ENCODE data around the gene OR1I1. TPM values are rescaled to one million over a fixed set of nuclear protein-coding genes. Genes with fewer than 3 reads are reported as not detected.
A peak's percentile ranks its signal among the peaks of the same experiment; 100 is the strongest.

The OR1I1 gene
- total RNA-seq, 2 experiments from 2014 or later: not detected

- intact Hi-C loops (cut with micrococcal nuclease): loop anchor here (2.0 to 10.0 kb wide), 4 partner anchors 211 to 1073 kb away; partner anchors contain the start of genes AKAP8, AP1M1 and BRD4
- H3K9me3 Mint-ChIP-seq: no peaks in the 10 kb centered on the region
- no peak for DNase-seq
- H3K36me3 Mint-ChIP-seq (ENCODE audit: low read depth): peaks cover 21% of the 10 kb centered on the region
- peaks cover 17% of the 10 kb centered on the region for H3K4me1 Mint-ChIP-seq (ENCODE audit: low read depth)
- CTCF ChIA-PET: interaction anchor here (0.6 to 1.3 kb wide), 4 partner anchors 23 to 32 kb away, joined by 3 to 5 read pairs (median 3); no protein-coding TSS in a partner anchor
- peak overlapping the region; percentile 88 for H3K4me3 Mint-ChIP-seq
- no peak overlapping the region for H3K27ac Mint-ChIP-seq
- H3K27me3 Mint-ChIP-seq (ENCODE audit: low read depth): no peaks in the 10 kb centered on the region
Measured at GRCh38 chr19:15123900-15124299, 41.9 kb downstream of the OR1I1 start.

- no peaks in the 10 kb centered on the region for H3K9me3 Mint-ChIP-seq
- intact Hi-C loops (cut with micrococcal nuclease): loop anchor here (1.0 to 10.0 kb wide), 6 partner anchors 210 to 1953 kb away; partner anchors contain the start of genes AKAP8, AP1M1, BRD4 and HAUS8
- H3K27me3 Mint-ChIP-seq (ENCODE audit: low read depth): no peaks in the 10 kb centered on the region
- CTCF ChIA-PET: interaction anchor here (0.6 to 1.3 kb wide), 3 partner anchors 23 to 25 kb away, joined by 3 to 5 read pairs (median 3); no protein-coding TSS in a partner anchor
- H3K36me3 Mint-ChIP-seq (ENCODE audit: low read depth): peaks cover 15% of the 10 kb centered on the region
- peaks cover 23% of the 10 kb centered on the region for H3K4me1 Mint-ChIP-seq (ENCODE audit: low read depth)
- peak; percentile 22 for DNase-seq
- H3K27ac Mint-ChIP-seq: peak overlapping the region; percentile 94
- peak overlapping the region; percentile 88 for H3K4me3 Mint-ChIP-seq
Measured at GRCh38 chr19:15124572-15125231, 42.7 kb downstream of the OR1I1 start.

- Mint-ChIP-seq H3K27me3 (ENCODE audit: low read depth) (no peaks in the 10 kb centered on the region), H3K36me3 (ENCODE audit: low read depth) (peaks cover 14% of the 10 kb centered on the region), H3K4me3 (peak overlapping the region; percentile 88), H3K27ac (peak overlapping the region; percentile 94), H3K4me1 (ENCODE audit: low read depth) (peaks cover 31% of the 10 kb centered on the region), H3K9me3 (no peaks in the 10 kb centered on the region)
- intact Hi-C loops (cut with micrococcal nuclease): loop anchor here (1.0 to 10.0 kb wide), 6 partner anchors 209 to 1952 kb away; partner anchors contain the start of genes AKAP8, AP1M1, BRD4 and HAUS8
- DNase-seq: peak; percentile 99
- CTCF ChIA-PET: interaction anchor here (0.6 to 1.2 kb wide), 4 partner anchors 24 to 245 kb away, joined by 3 to 4 read pairs (median 4); no protein-coding TSS in a partner anchor
Measured at GRCh38 chr19:15125232-15126067, 43.4 kb downstream of the OR1I1 start.

- DNase-seq: no peak
- CTCF ChIA-PET: interaction anchor here (0.6 to 1.2 kb wide), 5 partner anchors 23 to 35 kb away, joined by 3 to 5 read pairs (median 3); no protein-coding TSS in a partner anchor
- peaks cover 33% of the 10 kb centered on the region for H3K4me1 Mint-ChIP-seq (ENCODE audit: low read depth)
- peak overlapping the region; percentile 13 for H3K27ac Mint-ChIP-seq
- no peaks in the 10 kb centered on the region for H3K9me3 Mint-ChIP-seq
- peaks cover 5% of the 10 kb centered on the region for H3K36me3 Mint-ChIP-seq (ENCODE audit: low read depth)
- H3K27me3 Mint-ChIP-seq (ENCODE audit: low read depth): no peaks in the 10 kb centered on the region
- intact Hi-C loops (cut with micrococcal nuclease): loop anchor here (5.0 to 10.0 kb wide), 3 partner anchors 208 to 1951 kb away; partner anchors contain the start of genes BRD4, HAUS8 and MYO9B
- peak overlapping the region; percentile 21 for H3K4me3 Mint-ChIP-seq
Measured at GRCh38 chr19:15126131-15126910, 44.3 kb downstream of the OR1I1 start.

- DNase-seq: no peak
- H3K9me3 Mint-ChIP-seq: no peaks in the 10 kb centered on the region
- CTCF ChIA-PET: interaction anchor here (0.6 to 0.7 kb wide), 2 partner anchors 122 to 264 kb away, joined by 3 read pairs; no protein-coding TSS in a partner anchor
- H3K36me3 Mint-ChIP-seq (ENCODE audit: low read depth): no peaks in the 10 kb centered on the region
- no peak overlapping the region for H3K4me3 Mint-ChIP-seq
- peaks cover 31% of the 10 kb centered on the region for H3K4me1 Mint-ChIP-seq (ENCODE audit: low read depth)
- H3K27me3 Mint-ChIP-seq (ENCODE audit: low read depth): no peaks in the 10 kb centered on the region
- no peak overlapping the region for H3K27ac Mint-ChIP-seq
- intact Hi-C loops (cut with micrococcal nuclease): loop anchor here (5.0 to 10.0 kb wide), 3 partner anchors 207 to 1949 kb away; partner anchors contain the start of genes BRD4, HAUS8 and MYO9B
Measured at GRCh38 chr19:15128162-15128770, 46.3 kb downstream of the OR1I1 start.

GRCh38 chr19:15129856-15130585 is 48.0 kb downstream of the OR1I1 start:
- peak; percentile 54 for DNase-seq
- H3K27ac Mint-ChIP-seq: peak overlapping the region; percentile 59
- no peaks in the 10 kb centered on the region for H3K27me3 Mint-ChIP-seq (ENCODE audit: low read depth)
- peaks cover 21% of the 10 kb centered on the region for H3K4me1 Mint-ChIP-seq (ENCODE audit: low read depth)
- no peak overlapping the region for H3K4me3 Mint-ChIP-seq
- intact Hi-C loops (cut with micrococcal nuclease): loop anchor here (5.0 to 10.0 kb wide), 3 partner anchors 205 to 1947 kb away; partner anchors contain the start of genes BRD4, HAUS8 and MYO9B
- CTCF ChIA-PET: interaction anchor here (0.6 kb wide), 1 partner anchor 9 kb away, joined by 3 read pairs; no protein-coding TSS in a partner anchor
- no peaks in the 10 kb centered on the region for H3K9me3 Mint-ChIP-seq
- H3K36me3 Mint-ChIP-seq (ENCODE audit: low read depth): no peaks in the 10 kb centered on the region

- Mint-ChIP-seq H3K9me3 (peaks cover 11% of the 10 kb centered on the region), H3K4me1 (ENCODE audit: low read depth) (no peaks in the 10 kb centered on the region), H3K27ac (no peak overlapping the region), H3K36me3 (ENCODE audit: low read depth) (peaks cover 3% of the 10 kb centered on the region), H3K4me3 (no peak overlapping the region), H3K27me3 (ENCODE audit: low read depth) (no peaks in the 10 kb centered on the region)
- intact Hi-C loops (cut with micrococcal nuclease): no loop called here
- CTCF ChIA-PET: interaction anchor here (0.5 to 1.3 kb wide), 2 partner anchors 22 to 33 kb away, joined by 3 to 4 read pairs; no protein-coding TSS in a partner anchor
- DNase-seq: no peak
Measured at GRCh38 chr19:15136234-15136954, 54.4 kb downstream of the OR1I1 start.

- Mint-ChIP-seq H3K4me1 (ENCODE audit: low read depth) (no peaks in the 10 kb centered on the region), H3K27ac (no peak overlapping the region), H3K27me3 (ENCODE audit: low read depth) (no peaks in the 10 kb centered on the region), H3K4me3 (no peak overlapping the region), H3K36me3 (ENCODE audit: low read depth) (peaks cover 3% of the 10 kb centered on the region), H3K9me3 (peaks cover 11% of the 10 kb centered on the region)
- DNase-seq: no peak
- CTCF ChIA-PET: interaction anchor here (1.7 kb wide), 1 partner anchor 36 kb away, joined by 4 read pairs; no protein-coding TSS in a partner anchor
- intact Hi-C loops (cut with micrococcal nuclease): no loop called here
Measured at GRCh38 chr19:15137777-15138176, 55.8 kb downstream of the OR1I1 start.

GRCh38 chr19:15138427-15138826 is 56.4 kb downstream of the OR1I1 start:
- no peaks in the 10 kb centered on the region for H3K27me3 Mint-ChIP-seq (ENCODE audit: low read depth)
- peaks cover 3% of the 10 kb centered on the region for H3K36me3 Mint-ChIP-seq (ENCODE audit: low read depth)
- no peaks in the 10 kb centered on the region for H3K4me1 Mint-ChIP-seq (ENCODE audit: low read depth)
- CTCF ChIA-PET: interaction anchor here (1.7 kb wide), 1 partner anchor 37 kb away, joined by 4 read pairs; no protein-coding TSS in a partner anchor
- no peak overlapping the region for H3K27ac Mint-ChIP-seq
- no peak overlapping the region for H3K4me3 Mint-ChIP-seq
- DNase-seq: no peak
- peaks cover 11% of the 10 kb centered on the region for H3K9me3 Mint-ChIP-seq
- intact Hi-C loops (cut with micrococcal nuclease): no loop called here

GRCh38 chr19:15141143-15141542 is 59.1 kb downstream of the OR1I1 start:
- Mint-ChIP-seq H3K27ac (no peak overlapping the region), H3K4me3 (no peak overlapping the region), H3K36me3 (ENCODE audit: low read depth) (peaks cover 3% of the 10 kb centered on the region), H3K9me3 (peaks cover 11% of the 10 kb centered on the region), H3K27me3 (ENCODE audit: low read depth) (no peaks in the 10 kb centered on the region), H3K4me1 (ENCODE audit: low read depth) (peaks cover 4% of the 10 kb centered on the region)
- no peak for DNase-seq
- CTCF ChIA-PET: no interaction called here
- intact Hi-C loops (cut with micrococcal nuclease): no loop called here

Measured in activated naive CD4-positive, alpha-beta T cell treated with anti-CD3 and anti-CD28 coated beads for 36 hours (primary cell).